B cell (primary cell): ENCODE data around the gene FCN1. TPM values are rescaled to one million over a fixed set of nuclear protein-coding genes. Genes with fewer than 3 reads are reported as not detected.

Source experiments
- ATAC-seq: fragments of 200-7000 bp; cut with Tn5 transposase; one replicate; pipeline ENCODE4 v1.10.0; 2021; ENCODE audit warnings: low read depth, mild to moderate bottlenecking, moderate number of reproducible peaks, moderate library complexity
- CTCF ChIA-PET: fragments of 350-600 bp; sonication (Branson Sonifier 250); formaldehyde crosslinking; loops from one replicate; lab custom pipeline; 2021; ENCODE audit warnings: antibody characterized with exemption, inconsistent platforms; lab: Charles Lee
- POLR2A ChIA-PET: fragments of 350-600 bp; sonication (Branson Sonifier 250); formaldehyde crosslinking; loops from one replicate; lab custom pipeline; 2021; ENCODE audit warnings: antibody characterized with exemption; lab: Charles Lee
- DNase-seq: peaks from one replicate; pipeline ENCODE4 v3.0.0; 2013
- H2AFZ ChIP-seq: 2 replicates; pipeline ENCODE4 v1.6.1; 2012; ENCODE audit warnings: mild to moderate bottlenecking, low read depth, low read length; ENCODE audit not compliant: insufficient read depth, poor library complexity, severe bottlenecking
- H3K27ac ChIP-seq, 2 donors: 1 replicate in 1 of 2; 2 replicates in 1 of 2; pipeline ENCODE4 v1.5.1; 2012 to 2013; ENCODE audit warnings: low read length in 2 of 2, mild to moderate bottlenecking in 2 of 2, moderate library complexity in 1 of 2
- H3K27me3 ChIP-seq, 4 experiments: fragments of 200-600 bp in 1 of 4; sonication (generic) in 1 of 4; replicated peaks in 1 of 4; 1 replicate in 2 of 4; 2 replicates in 2 of 4; pipeline versions ENCODE4 v1.6.1 to v1.7.0; 2013 to 2016; ENCODE audit warnings: low read length in 3 of 4, mild to moderate bottlenecking in 2 of 4, mixed read lengths in 1 of 4, moderate library complexity in 1 of 4; ENCODE audit not compliant: insufficient read depth in 4 of 4, control insufficient read depth in 3 of 4; ENCODE audit errors: control extremely low read depth in 1 of 4
- H3K36me3 ChIP-seq, 2 experiments: replicated peaks in 1 of 2; 1 replicate in 1 of 2; 2 replicates in 1 of 2; pipeline versions ENCODE4 v1.6.1 to v1.7.1; 2013; ENCODE audit warnings: low read length in 1 of 2; ENCODE audit not compliant: insufficient read depth in 2 of 2, control insufficient read depth in 1 of 2; ENCODE audit errors: control extremely low read depth in 1 of 2, extremely low read depth in 1 of 2
- H3K4me1 ChIP-seq, 2 donors: fragments of 200-600 bp in 1 of 2; sonication (generic) in 1 of 2; 1 replicate in 1 of 2; 2 replicates in 1 of 2; pipeline versions ENCODE4 v1.5.1 to v1.6.1; 2013 to 2017; ENCODE audit warnings: low read length in 2 of 2; ENCODE audit not compliant: control insufficient read depth in 2 of 2, insufficient read depth in 2 of 2
- H3K4me2 ChIP-seq: replicated peaks from 2 replicates; pipeline ENCODE3; 2012; ENCODE audit warnings: mild to moderate bottlenecking, low read depth, low read length; ENCODE audit not compliant: poor library complexity, severe bottlenecking
- H3K4me3 ChIP-seq, 5 experiments: fragments of 200-600 bp in 1 of 5; sonication (generic) in 1 of 5; 1 replicate in 3 of 5; 2 replicates in 2 of 5; pipeline versions ENCODE4 v1.5.1 to v1.7.0; 2011 to 2016; ENCODE audit warnings: low read length in 4 of 5, mild to moderate bottlenecking in 4 of 5, low read depth in 2 of 5, control low read depth in 1 of 5, moderate library complexity in 1 of 5; ENCODE audit not compliant: insufficient read depth in 1 of 5; ENCODE audit errors: control extremely low read depth in 1 of 5, extremely low read depth in 1 of 5
- H3K79me2 ChIP-seq: fragments of 200-600 bp; sonication (generic); one replicate; pipeline ENCODE4 v1.6.0; 2016; ENCODE audit warnings: low read length; ENCODE audit not compliant: control insufficient read depth, insufficient read depth
- H3K9ac ChIP-seq: fragments of 200-600 bp; sonication (generic); 2 replicates; pipeline ENCODE4 v1.6.1; 2017; ENCODE audit warnings: mild to moderate bottlenecking, low read length, moderate library complexity
- H3K9me3 ChIP-seq, 3 donors: one replicate each; pipeline versions ENCODE4 v1.6.1 to v1.7.1; 2013; ENCODE audit warnings: low read length in 2 of 3; ENCODE audit not compliant: control insufficient read depth in 2 of 3, insufficient read depth in 1 of 3; ENCODE audit errors: control extremely low read depth in 1 of 3
- H4K20me1 ChIP-seq: 2 replicates; pipeline ENCODE4 v1.6.0; 2012; ENCODE audit warnings: mild to moderate bottlenecking, low read length; ENCODE audit not compliant: insufficient read depth, control insufficient read depth, poor library complexity, severe bottlenecking
- H3K27ac Mint-ChIP-seq: one replicate; pipeline ENCODE4 v1.8.0; 2021; ENCODE audit warnings: mixed read lengths
- H3K27me3 Mint-ChIP-seq: one replicate; pipeline ENCODE4 v1.8.0; 2021; ENCODE audit warnings: mixed read lengths
- H3K4me1 Mint-ChIP-seq: one replicate; pipeline ENCODE4 v1.8.0; 2021; ENCODE audit warnings: mixed read lengths
- H3K4me3 Mint-ChIP-seq: one replicate; pipeline ENCODE4 v1.8.0; 2021; ENCODE audit warnings: mixed read lengths
- H3K9me3 Mint-ChIP-seq: one replicate; pipeline ENCODE4 v1.8.0; 2022; ENCODE audit warnings: mixed read lengths; ENCODE audit not compliant: insufficient read depth
- EZH2 ChIP-seq: IDR thresholded peaks from 2 replicates; pipeline ENCODE4 v1.6.1; 2012; ENCODE audit warnings: borderline replicate concordance, low read depth, mild to moderate bottlenecking, moderate library complexity, low read length; ENCODE audit not compliant: insufficient read depth, poor library complexity, severe bottlenecking
- WGBS: methylation state at CpG from one replicate; pipeline ENCODE4 v1.1.5; 2013; ENCODE audit warnings: missing lambda C conversion rate; ENCODE audit not compliant: insufficient coverage; 5-methylcytosine and 5-hydroxymethylcytosine counted together
- intact Hi-C: fragments of 100-400 bp; cut with micrococcal nuclease; formaldehyde crosslinking; loops from one replicate; pipeline ENCODE4 v1.10.0; 2022
- polyA plus RNA-seq: library from polyadenylated mRNA; depleted of rRNA; stranded (reverse); fragments of >200 nt; gene quantifications from 2 replicates; pipeline ENCODE4 v1.2.3, GENCODE V29; 2012
- total RNA-seq, 2 donors: library from RNA; stranded (reverse); fragments of 120-200 nt in 1 of 2; gene quantifications; 1 replicate in 1 of 2; 2 replicates in 1 of 2; pipeline versions ENCODE4 v1.2.3 to v1.2.4, GENCODE V29; 2013 to 2022
- TF ChIP-seq, protein P1 (sequence below): fragments of 200-600 bp; IDR thresholded peaks from one replicate; pipeline ENCODE4 v1.8.0; 2022; ENCODE audit warnings: antibody characterized with exemption, mild to moderate bottlenecking

The FCN1 gene
- total and polyA plus RNA-seq, 2 donors (not counting 1 experiment from before 2014, with no cell fraction given): 2.2 to 20.6 TPM

DNA sequence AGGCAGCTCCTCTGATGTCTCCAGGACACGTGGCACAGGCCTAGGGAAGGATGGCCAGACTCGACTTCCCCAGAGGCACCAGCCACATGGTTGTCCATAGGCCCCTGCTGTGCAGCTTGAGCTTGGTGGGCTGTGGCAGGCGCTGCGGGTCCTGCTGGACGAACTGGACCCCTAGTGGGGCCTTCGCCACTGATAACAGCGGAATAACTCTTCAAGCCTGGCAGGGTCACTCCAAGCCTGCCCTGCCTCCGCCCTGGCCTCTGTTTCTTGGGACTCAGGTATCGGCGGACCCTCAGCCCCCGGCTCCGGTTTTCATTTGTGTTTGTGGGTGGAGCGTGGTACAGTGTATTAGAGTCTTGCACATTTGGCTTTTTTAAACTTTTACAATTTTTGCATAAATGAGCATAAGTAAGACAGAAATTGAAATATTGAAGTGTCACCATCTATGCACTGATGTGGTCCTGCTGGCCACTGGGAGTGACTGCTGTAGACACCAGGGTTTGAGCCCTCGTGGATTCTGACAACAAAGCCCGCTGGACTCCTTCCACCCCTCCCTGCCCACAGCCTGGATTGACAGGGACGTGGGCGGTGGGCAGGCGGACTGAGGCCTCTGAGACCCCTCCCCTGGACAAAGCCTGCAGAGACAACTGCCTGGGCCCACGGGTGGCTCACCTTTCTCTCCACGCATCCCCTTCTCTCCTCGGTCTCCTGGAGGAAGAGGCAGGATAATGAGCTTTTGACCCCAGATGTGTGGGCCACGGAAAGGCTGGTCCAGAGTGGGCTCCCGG, 3.8 kb downstream of the FCN1 start:
- POLR2A ChIA-PET: no interaction called here
- no peak for TF ChIP-seq EZH2
- TF ChIP-seq, protein P1, sequence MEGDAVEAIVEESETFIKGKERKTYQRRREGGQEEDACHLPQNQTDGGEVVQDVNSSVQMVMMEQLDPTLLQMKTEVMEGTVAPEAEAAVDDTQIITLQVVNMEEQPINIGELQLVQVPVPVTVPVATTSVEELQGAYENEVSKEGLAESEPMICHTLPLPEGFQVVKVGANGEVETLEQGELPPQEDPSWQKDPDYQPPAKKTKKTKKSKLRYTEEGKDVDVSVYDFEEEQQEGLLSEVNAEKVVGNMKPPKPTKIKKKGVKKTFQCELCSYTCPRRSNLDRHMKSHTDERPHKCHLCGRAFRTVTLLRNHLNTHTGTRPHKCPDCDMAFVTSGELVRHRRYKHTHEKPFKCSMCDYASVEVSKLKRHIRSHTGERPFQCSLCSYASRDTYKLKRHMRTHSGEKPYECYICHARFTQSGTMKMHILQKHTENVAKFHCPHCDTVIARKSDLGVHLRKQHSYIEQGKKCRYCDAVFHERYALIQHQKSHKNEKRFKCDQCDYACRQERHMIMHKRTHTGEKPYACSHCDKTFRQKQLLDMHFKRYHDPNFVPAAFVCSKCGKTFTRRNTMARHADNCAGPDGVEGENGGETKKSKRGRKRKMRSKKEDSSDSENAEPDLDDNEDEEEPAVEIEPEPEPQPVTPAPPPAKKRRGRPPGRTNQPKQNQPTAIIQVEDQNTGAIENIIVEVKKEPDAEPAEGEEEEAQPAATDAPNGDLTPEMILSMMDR: no peak
- no peak overlapping the region for H3K4me3 Mint-ChIP-seq
- Histone ChIP-seq H3K36me3 (no peaks in the 10 kb centered on the region), H3K4me2 (no peak overlapping the region), H3K9ac (no peak overlapping the region), H3K4me3 (no peak overlapping the region), H3K27me3 (peaks cover 0 to 19% (median 2%) of the 10 kb centered on the region in 4 experiments), H3K79me2 (no peaks in the 10 kb centered on the region), H2AFZ (no peak overlapping the region), H3K27ac (no peak overlapping the region), H4K20me1 (no peaks in the 10 kb centered on the region), H3K4me1 (peaks cover 0 to 5% of the 10 kb centered on the region in 2 donors), H3K9me3 (peaks cover 0 to 6% (median 3%) of the 10 kb centered on the region in 3 donors)
- no peaks in the 10 kb centered on the region for H3K4me1 Mint-ChIP-seq
- DNase-seq: no peak
- CTCF ChIA-PET: no interaction called here
- no peak overlapping the region for H3K27ac Mint-ChIP-seq
- intact Hi-C loops: no loop called here
- ATAC-seq: no peak
- peaks cover 8% of the 10 kb centered on the region for H3K27me3 Mint-ChIP-seq
- whole genome bisulfite sequencing: 88% methylated on average over 17 of the region's 23 CpGs
- H3K9me3 Mint-ChIP-seq: peaks cover 2% of the 10 kb centered on the region

DNA sequence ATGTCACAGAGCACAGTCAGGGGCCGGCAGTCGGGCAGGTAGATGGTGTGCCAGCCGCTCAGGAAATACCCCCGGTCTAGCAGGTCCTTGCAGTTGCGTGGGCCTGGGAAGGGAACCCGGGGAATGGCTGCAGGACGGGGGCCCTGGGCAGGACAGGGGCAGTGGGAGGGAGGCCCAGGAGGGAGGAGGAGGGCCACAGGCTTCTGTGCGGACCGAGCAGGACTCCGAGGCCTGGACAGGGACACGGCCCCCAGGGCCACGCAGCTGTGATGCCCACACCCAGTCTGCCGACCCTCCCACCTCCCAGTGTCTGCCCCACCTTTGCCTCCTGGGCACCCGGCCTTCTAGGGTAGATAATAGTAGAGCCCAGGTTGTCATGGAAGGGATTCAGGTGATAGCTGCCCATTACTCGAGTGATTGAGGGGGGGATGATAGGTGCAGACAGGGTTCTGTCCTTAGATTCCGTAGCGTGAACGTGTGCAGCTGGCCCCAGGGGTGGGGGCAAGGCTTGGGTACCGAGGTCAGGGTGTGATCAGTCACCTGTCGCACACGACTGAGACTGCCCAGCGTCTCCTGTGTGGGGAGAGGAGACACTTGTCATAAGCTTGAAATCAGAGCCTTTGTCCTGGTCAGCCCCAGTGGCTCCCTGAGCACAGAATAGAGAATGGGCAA, 4.5 kb downstream of the FCN1 start:
- peaks cover 0 to 20% (median 2%) of the 10 kb centered on the region in 4 experiments for H3K27me3 ChIP-seq
- H3K27me3 Mint-ChIP-seq: peaks cover 8% of the 10 kb centered on the region
- ATAC-seq (no peak), DNase-seq (no peak)
- no peak overlapping the region for H3K27ac ChIP-seq
- no peaks in the 10 kb centered on the region for H3K4me1 Mint-ChIP-seq
- H3K9ac ChIP-seq: no peak overlapping the region
- H3K36me3 ChIP-seq: no peaks in the 10 kb centered on the region
- WGBS: 95% methylated on average over 16 of the region's 22 CpGs
- H3K4me1 ChIP-seq: peaks cover 0 to 5% of the 10 kb centered on the region in 2 donors
- H3K9me3 Mint-ChIP-seq: no peaks in the 10 kb centered on the region
- no peak for TF ChIP-seq EZH2
- TF ChIP-seq, protein P1: no peak
- no peak overlapping the region for H3K4me3 Mint-ChIP-seq
- ChIA-PET CTCF (no interaction called here), POLR2A (no interaction called here)
- H3K79me2 ChIP-seq: no peaks in the 10 kb centered on the region
- no peak overlapping the region for H3K4me2 ChIP-seq
- intact Hi-C loops: no loop called here
- no peaks in the 10 kb centered on the region for H4K20me1 ChIP-seq
- H3K9me3 ChIP-seq: no peaks in the 10 kb centered on the region
- no peak overlapping the region for H2AFZ ChIP-seq
- no peak overlapping the region for H3K27ac Mint-ChIP-seq
- H3K4me3 ChIP-seq: no peak overlapping the region
